Measurements from ENCODE around the gene PHYKPL.
"Not testable (repeated sequence)": the region's sequence is repeated elsewhere in the genome, so short reads cannot be mapped to it uniquely, and the experiment has no call there.

The PHYKPL gene

GRCh38 chr5:178238711-178239592 lies 6.3 kb upstream of the PHYKPL start:
- peak; percentile 67 for DNase-seq

DNA sequence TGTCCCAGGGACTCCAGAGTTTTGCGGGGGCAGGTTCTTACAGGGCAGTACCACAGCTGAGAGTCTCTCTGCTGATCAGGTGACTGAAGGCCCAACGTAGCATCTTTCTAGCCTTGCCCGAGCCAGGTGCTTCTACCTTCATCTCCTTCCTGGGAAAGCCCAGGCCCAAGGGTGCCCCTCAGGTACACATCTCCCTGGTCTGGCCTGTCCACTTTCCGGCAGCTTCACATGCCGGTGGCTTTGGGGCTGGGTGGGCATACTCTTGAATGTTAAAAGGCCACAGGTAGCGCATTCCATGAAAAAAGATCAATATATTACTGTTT lies 5.7 kb upstream of the PHYKPL start:
- no peak for DNase-seq

DNA sequence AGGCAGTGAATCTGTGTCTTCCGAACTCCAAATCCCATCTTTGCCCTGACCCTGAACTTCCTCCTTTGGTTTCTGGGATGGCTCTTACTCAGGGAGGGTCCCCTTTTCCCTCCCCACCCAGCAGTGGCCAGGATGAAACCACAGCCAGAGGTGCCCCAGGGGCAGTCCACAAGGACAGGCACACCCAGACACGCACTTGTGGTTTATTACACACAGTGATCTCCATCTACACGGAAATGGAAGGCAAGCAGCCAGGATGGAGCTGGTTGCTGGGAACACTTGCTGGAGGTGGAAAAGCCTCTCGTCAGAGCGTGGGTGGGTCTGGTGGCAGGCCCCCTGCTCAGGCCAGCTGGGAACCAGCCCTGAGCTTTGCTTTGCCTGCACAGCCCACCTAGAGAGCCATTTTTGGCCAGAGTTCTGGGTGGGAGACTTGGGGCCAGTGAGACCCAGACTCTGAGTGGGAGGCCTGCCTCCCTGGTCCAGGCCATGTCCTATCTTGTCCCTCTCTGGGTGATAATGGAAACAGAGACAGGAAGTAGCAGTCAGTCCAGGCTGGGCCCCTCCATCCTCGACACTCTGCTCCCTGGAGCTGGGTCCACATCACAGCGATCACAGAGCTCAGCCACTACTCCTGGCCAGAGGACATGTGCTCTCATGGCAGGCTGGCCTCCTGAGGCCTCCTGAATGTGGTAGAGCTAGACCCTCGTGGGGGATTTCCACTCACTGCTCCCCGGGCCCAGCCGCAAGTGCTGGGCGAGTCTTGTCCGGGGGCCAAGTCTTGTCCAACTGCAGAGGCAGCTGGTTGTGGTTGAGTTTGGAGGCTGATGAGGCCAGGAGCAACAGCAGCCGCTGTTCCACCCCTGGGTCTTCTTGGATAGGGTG lies 5.1 kb upstream of the PHYKPL start:
- no peak for DNase-seq

DNA sequence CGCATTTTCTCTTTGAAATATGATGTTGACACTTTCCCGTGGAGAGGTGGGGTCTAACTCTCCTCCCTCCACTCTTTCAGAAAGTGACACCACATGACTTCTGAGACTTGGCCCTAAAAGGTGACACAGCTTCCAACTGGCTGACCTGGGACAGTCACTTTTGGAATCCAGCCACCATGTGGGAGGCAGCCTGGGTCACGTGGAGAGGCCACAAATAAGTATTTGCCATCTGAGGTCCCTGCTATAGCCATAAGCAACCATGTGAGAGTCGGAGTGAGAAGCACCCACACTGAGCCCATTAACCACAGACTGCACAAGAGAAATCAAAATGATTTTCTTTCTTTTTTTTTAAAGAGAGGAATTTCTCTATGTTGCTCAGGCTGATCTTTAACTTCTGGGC lies 4.1 kb upstream of the PHYKPL start:
- DNase-seq: no peak

- no peak for DNase-seq
Measured at GRCh38 chr5:178236126-178236525, 3.5 kb upstream of the PHYKPL start.

GRCh38 chr5:178235588-178235974 lies 3.0 kb upstream of the PHYKPL start:
- DNase-seq: no peak

- DNase-seq: peak; percentile 56
Measured at GRCh38 chr5:178234750-178235587, 2.4 kb upstream of the PHYKPL start.

GRCh38 chr5:178234121-178234749 lies 1.6 kb upstream of the PHYKPL start:
- DNase-seq: no peak

GRCh38 chr5:178232920-178233429 lies 373 bp upstream of the PHYKPL start:
- no peak for DNase-seq

- DNase-seq: no peak
Measured at GRCh38 chr5:178231539-178232123, 971 bp downstream of the PHYKPL start.

- DNase-seq: no peak
Measured at GRCh38 chr5:178230879-178231538, 1.6 kb downstream of the PHYKPL start.

DNA sequence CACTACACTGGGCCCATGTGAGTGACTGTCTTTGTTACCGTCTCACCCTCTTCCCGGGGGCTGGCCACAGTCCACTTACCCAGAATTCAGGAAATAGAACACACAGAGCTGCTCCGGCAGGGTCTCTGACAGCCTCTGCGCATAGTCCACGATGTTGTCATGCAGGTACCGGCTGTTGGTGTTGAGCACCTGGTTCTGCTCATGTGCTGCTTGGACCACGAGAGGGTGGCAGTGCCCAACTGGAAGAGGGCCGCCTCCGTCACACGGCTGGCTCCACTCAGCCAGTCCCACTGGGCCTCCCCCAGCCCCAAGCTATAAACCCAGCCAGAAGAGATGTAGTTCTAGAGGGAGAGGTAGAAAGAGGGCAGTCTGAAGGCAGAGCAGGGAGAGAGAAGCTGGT lies 2.7 kb downstream of the PHYKPL start:
- no peak for DNase-seq

GRCh38 chr5:178229111-178229510 lies 3.5 kb downstream of the PHYKPL start:
- not testable (repeated sequence) for DNase-seq

DNA sequence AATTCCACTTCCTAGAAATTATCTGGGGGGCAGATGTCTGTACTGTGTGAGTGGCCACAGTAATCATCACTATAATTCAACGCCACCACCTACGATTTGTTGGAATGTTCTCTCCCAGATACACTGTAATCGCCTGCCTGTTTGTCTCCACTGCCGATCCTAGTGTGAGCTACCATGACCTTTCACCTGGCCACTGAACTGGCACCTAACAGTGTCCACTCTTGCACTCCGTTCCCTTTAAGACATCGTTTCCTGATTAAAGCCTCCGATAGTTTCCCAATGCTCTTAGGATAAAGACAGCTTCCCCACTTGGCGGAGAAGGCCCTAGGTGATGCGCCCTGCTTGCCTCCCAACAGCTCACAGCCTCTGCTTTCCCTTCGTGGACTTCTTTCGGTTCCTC lies 4.0 kb downstream of the PHYKPL start:
- no peak for DNase-seq

- no peak for DNase-seq
Measured at GRCh38 chr5:178227929-178228328, 4.7 kb downstream of the PHYKPL start.

DNA sequence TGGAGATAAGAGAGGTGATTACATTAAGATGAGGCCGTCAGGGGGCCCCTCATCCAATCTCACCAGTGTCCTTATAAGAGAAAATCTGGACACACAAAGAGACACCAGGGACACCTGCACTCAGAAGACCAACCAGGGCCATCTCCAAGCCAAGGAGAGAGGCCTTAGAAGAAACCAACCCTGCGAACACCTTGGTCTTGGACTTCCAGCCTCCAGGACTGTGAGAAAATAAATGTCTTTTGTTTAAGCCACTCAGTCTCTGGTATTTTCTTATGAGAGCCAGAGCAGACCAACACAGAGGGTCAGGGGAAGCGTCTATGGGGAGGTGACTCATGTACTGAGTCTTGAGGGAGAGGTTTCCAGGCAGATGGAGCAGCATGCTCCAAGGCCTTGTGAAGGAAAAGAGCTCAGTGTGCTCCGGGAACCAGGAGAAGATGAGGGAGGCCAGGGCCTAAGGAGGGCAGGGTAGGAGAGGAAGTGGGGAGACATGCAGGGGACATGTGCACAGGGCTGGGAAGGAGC lies 5.4 kb downstream of the PHYKPL start:
- DNase-seq: no peak

DNA sequence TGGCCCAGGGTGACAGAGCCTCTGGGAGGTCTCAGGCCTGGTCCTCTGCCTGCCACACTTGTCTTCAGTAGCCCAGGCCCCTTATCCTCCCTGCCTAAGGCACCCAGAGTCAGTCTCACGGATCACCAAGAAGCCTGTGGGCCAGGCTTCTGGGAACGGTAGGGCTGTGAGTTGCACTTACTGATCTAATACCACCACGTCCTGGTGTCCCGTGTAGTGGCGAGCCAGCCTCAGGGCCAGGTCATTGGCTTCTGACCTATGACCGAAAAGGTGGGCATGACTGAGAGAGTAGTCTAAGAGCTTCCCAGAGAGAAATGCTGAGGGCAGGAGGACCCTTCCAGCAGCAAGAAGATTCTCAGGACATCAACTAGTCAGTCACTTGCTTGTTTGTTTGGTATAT lies 7.4 kb downstream of the PHYKPL start:
- no peak for DNase-seq

DNA sequence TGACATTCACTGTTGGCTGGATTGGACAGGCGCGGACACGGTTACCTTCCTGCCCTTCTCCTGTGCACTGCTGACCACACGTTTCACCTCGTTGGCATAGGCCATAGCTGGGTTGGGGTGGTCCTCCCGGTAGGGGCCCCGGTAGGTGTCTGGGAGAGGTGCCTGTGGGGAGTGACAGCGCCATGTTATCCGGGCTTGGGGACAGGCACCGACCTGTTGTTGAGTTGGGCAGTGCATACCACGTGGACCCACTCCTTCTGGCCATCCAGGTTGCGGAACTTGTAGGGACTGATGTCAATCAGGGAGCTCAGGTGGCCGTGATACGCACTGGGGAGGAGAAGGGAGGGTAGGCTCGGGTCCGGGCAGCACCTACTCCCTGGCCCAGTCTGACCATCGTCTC lies 8.2 kb downstream of the PHYKPL start:
- DNase-seq: no peak

- DNase-seq: no peak
Measured at GRCh38 chr5:178223828-178224335, 8.7 kb downstream of the PHYKPL start.

DNA sequence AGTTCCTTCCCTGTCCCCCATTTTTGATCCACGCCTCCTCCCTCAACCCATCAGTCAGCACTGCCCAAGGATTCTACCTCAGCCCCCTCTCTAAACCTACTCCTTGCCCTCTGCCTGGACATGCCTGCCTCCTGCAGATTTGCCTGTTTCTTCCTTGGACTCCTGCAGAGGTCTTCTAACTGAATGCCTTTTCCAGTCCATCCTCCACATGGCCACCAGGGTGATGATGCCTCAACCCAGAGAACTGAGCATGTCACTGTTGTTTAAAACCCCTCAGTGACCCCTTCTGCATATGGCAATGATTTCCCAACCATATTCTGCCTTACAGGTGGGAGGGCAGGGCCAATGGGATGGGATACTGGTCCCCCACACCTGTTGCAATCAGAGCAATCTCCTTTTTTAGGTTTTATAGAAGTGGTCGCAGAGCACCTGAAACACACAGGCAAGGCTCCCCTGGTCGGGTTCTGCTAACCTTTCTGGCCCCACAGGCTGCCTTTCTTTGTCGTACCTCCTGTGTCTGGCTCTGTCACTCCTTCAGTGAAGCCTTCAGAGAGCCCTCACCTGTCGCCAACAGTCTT lies 9.3 kb downstream of the PHYKPL start:
- no peak for DNase-seq

GRCh38 chr5:178222292-178222691 lies 10.3 kb downstream of the PHYKPL start:
- DNase-seq: no peak
